IMR-90 (cell line): ENCODE results near the gene VAMP5. TPM values are rescaled to one million over a fixed set of nuclear protein-coding genes. Genes with fewer than 3 reads are reported as not detected.

Experiments used
- ATAC-seq: fragments of 200-7000 bp; cut with Tn5 transposase; 2 replicates; pipeline ENCODE4 v1.9.1; 2020; ENCODE audit warnings: low read depth, mild to moderate bottlenecking, moderate library complexity
- BruUV-seq: library from RNA; stranded (reverse); fragments of 400-500 nt; replicated peaks from 2 replicates; lab custom pipeline; 2021; lab: Mats Ljungman, UMichigan
- CTCF ChIA-PET: fragments of 300-600 bp; formaldehyde crosslinking; extraction: SDS; loops from one replicate; lab custom pipeline; 2021; ENCODE audit warnings: antibody characterized with exemption; lab: Yijun Ruan, JAX
- POLR2A ChIA-PET: fragments of 300-600 bp; sonication (Branson Sonifier 250); formaldehyde crosslinking; loops from one replicate; lab custom pipeline; 2022; ENCODE audit warnings: antibody characterized with exemption; ENCODE audit not compliant: unreplicated experiment; lab: Charles Lee
- DNase-seq: peaks from one replicate; pipeline ENCODE4 v3.0.0; 2013
- H2AFZ ChIP-seq: replicated peaks from 2 replicates; pipeline ENCODE3; 2013; ENCODE audit warnings: low read length, mild to moderate bottlenecking; ENCODE audit not compliant: poor library complexity
- H2AK5ac ChIP-seq: 2 replicates; pipeline ENCODE4 v1.6.1; 2013; ENCODE audit warnings: low read depth, low read length, inconsistent platforms
- H2AK9ac ChIP-seq: replicated peaks from 2 replicates; pipeline ENCODE3; 2013; ENCODE audit warnings: mild to moderate bottlenecking, low read depth, low read length, moderate library complexity; ENCODE audit not compliant: poor library complexity
- H2BK120ac ChIP-seq: 2 replicates; pipeline ENCODE4 v1.6.1; 2013; ENCODE audit warnings: low read depth, low read length, inconsistent platforms
- H2BK15ac ChIP-seq: 3 replicates; pipeline ENCODE4 v1.6.1; 2013; ENCODE audit warnings: low read depth, low read length, inconsistent platforms
- H2BK20ac ChIP-seq: 2 replicates; pipeline ENCODE4 v1.6.1; 2013; ENCODE audit warnings: low read depth, mild to moderate bottlenecking, inconsistent platforms, low read length, moderate library complexity
- H2BK5ac ChIP-seq: 2 replicates; pipeline ENCODE4 v1.6.1; 2013; ENCODE audit warnings: mild to moderate bottlenecking, low read depth, low read length, inconsistent platforms; ENCODE audit not compliant: poor library complexity, severe bottlenecking
- H3K14ac ChIP-seq: replicated peaks from 2 replicates; pipeline ENCODE4 v1.6.1; 2013; ENCODE audit warnings: low read depth, low read length, inconsistent platforms
- H3K18ac ChIP-seq: 2 replicates; pipeline ENCODE4 v1.6.1; 2013; ENCODE audit warnings: low read depth, low read length, control low read depth
- H3K23ac ChIP-seq: 2 replicates; pipeline ENCODE4 v1.6.1; 2013; ENCODE audit warnings: low read depth, low read length, inconsistent platforms
- H3K27ac ChIP-seq: 2 replicates; pipeline ENCODE4 v1.5.1; 2013; ENCODE audit warnings: mild to moderate bottlenecking, control low read depth, low read length; ENCODE audit not compliant: insufficient read depth
- H3K27me3 ChIP-seq: 2 replicates; pipeline ENCODE4 v1.6.1; 2013; ENCODE audit warnings: low read length; ENCODE audit not compliant: control insufficient read depth, insufficient read depth
- H3K36me3 ChIP-seq: 2 replicates; pipeline ENCODE4 v1.6.1; 2013; ENCODE audit warnings: low read length, mixed read lengths; ENCODE audit not compliant: control insufficient read depth, insufficient read depth
- H3K4ac ChIP-seq: 2 replicates; pipeline ENCODE4 v1.6.1; 2013; ENCODE audit warnings: low read depth, low read length, inconsistent platforms
- H3K4me1 ChIP-seq: 2 replicates; pipeline ENCODE4 v1.6.1; 2013; ENCODE audit warnings: low read length, mixed read lengths; ENCODE audit not compliant: control insufficient read depth, insufficient read depth
- H3K4me2 ChIP-seq: 2 replicates; pipeline ENCODE4 v1.6.1; 2013; ENCODE audit warnings: low read depth, mild to moderate bottlenecking, control low read depth, low read length, moderate library complexity
- H3K4me3 ChIP-seq: 2 replicates; pipeline ENCODE4 v1.5.1; 2013; ENCODE audit warnings: low read depth, mild to moderate bottlenecking, control low read depth, low read length, moderate library complexity; ENCODE audit not compliant: insufficient read depth
- H3K56ac ChIP-seq: 2 replicates; pipeline ENCODE4 v1.6.1; 2013; ENCODE audit warnings: low read length, inconsistent platforms; ENCODE audit not compliant: insufficient read depth; ENCODE audit errors: extremely low read depth
- H3K79me1 ChIP-seq, 2 experiments: 2 replicates each; pipeline ENCODE4 v1.6.1; 2013; ENCODE audit warnings: low read length in 2 of 2, inconsistent platforms in 1 of 2, low read depth in 1 of 2
- H3K9ac ChIP-seq: 2 replicates; pipeline ENCODE4 v1.6.1; 2013; ENCODE audit warnings: low read depth, low read length, control low read depth
- H3K9me1 ChIP-seq: 2 replicates; pipeline ENCODE4 v1.6.1; 2013; ENCODE audit warnings: low read length, inconsistent platforms; ENCODE audit not compliant: insufficient read depth
- H3K9me3 ChIP-seq: 2 replicates; pipeline ENCODE4 v1.6.1; 2013; ENCODE audit warnings: low read length; ENCODE audit not compliant: control insufficient read depth, insufficient read depth
- H4K20me1 ChIP-seq: 2 replicates; pipeline ENCODE4 v1.6.1; 2013; ENCODE audit warnings: low read length, inconsistent platforms; ENCODE audit not compliant: insufficient read depth
- H4K5ac ChIP-seq: 2 replicates; pipeline ENCODE4 v1.6.1; 2013; ENCODE audit warnings: mild to moderate bottlenecking, low read depth, low read length, control low read depth
- H4K8ac ChIP-seq, 2 experiments: 2 replicates each; pipeline ENCODE4 v1.6.1; 2013; ENCODE audit warnings: low read depth in 2 of 2, low read length in 2 of 2, control low read depth in 1 of 2, inconsistent platforms in 1 of 2
- H4K91ac ChIP-seq: 2 replicates; pipeline ENCODE4 v1.6.1; 2013; ENCODE audit warnings: low read depth, low read length, inconsistent platforms; ENCODE audit not compliant: insufficient read depth
- ELK1 ChIP-seq: fragments of 150-350 bp; IDR thresholded peaks from 2 replicates; pipeline ENCODE4 v1.6.1; 2016; ENCODE audit warnings: low read depth, mild to moderate bottlenecking, low read length, moderate library complexity, borderline replicate concordance
- MAFK ChIP-seq: IDR thresholded peaks from 2 replicates; pipeline ENCODE4 v1.6.1; 2012; ENCODE audit warnings: low read depth, low read length, improper control_type of control experiment
- MAZ ChIP-seq: IDR thresholded peaks from 2 replicates; pipeline ENCODE4 v1.6.1; 2012; ENCODE audit warnings: low read depth, mild to moderate bottlenecking, low read length, improper control_type of control experiment, moderate library complexity, borderline replicate concordance
- MXI1 ChIP-seq: IDR thresholded peaks from 2 replicates; pipeline ENCODE4 v1.6.1; 2012; ENCODE audit warnings: low read depth, mild to moderate bottlenecking, low read length, moderate library complexity, borderline replicate concordance
- NFE2L2 ChIP-seq: fragments of 150-350 bp; IDR thresholded peaks from 2 replicates; pipeline ENCODE4 v1.6.1; 2016; ENCODE audit warnings: low read depth, mild to moderate bottlenecking, low read length
- WGBS, 2 experiments: methylation state at CpG; one replicate each; pipeline versions ENCODE4 v1.1.5 to v1.1.7; 2013; ENCODE audit warnings: missing lambda C conversion rate in 2 of 2; ENCODE audit not compliant: insufficient read length in 1 of 2; ENCODE audit errors: extremely low coverage in 2 of 2; 5-methylcytosine and 5-hydroxymethylcytosine counted together
- dilution Hi-C: fragments of 300-500 bp; cut with HindIII; formaldehyde crosslinking; loops from one replicate; pipeline ENCODE4 v1.14.3; 2018; ENCODE audit warnings: low sequenced_read_pairs; ENCODE audit not compliant: unreplicated experiment
- in situ Hi-C: fragments of 300-500 bp; cut with MboI; formaldehyde crosslinking; loops from 3 replicates; pipeline ENCODE4 v1.14.3; 2019; ENCODE audit warnings: low sequenced_read_pairs, inconsistent platforms, mixed read lengths
- intact Hi-C: fragments of 100-400 bp; cut with micrococcal nuclease; formaldehyde crosslinking; loops from 2 replicates; pipeline ENCODE4 v1.10.0; 2022
- polyA plus RNA-seq, 3 experiments: library from polyadenylated mRNA; depleted of rRNA; stranded (reverse); fragments of >200 nt; gene quantifications; 2 replicates each; pipeline ENCODE4 v1.2.3, GENCODE V29; 2012; ENCODE audit warnings: low replicate concordance in 1 of 3
- total RNA-seq: library from RNA; depleted of rRNA; stranded (reverse); fragments of >200 nt; gene quantifications from 2 replicates; pipeline ENCODE4 v1.2.3, GENCODE V29; 2012

Gene VAMP5
- total and polyA plus RNA-seq, 2 of the 4 experiments (the other 2 are of a cell fraction): 13.8 to 103 TPM

- H2BK5ac ChIP-seq: peak overlapping the region; percentile 89
- H3K4ac ChIP-seq: peak overlapping the region; percentile 86; the same call in 1 of the 2 replicates
- H3K18ac ChIP-seq: peak overlapping the region; percentile 66
- H2BK20ac ChIP-seq: peak overlapping the region; percentile 27
- H3K4me2 ChIP-seq: no peak overlapping the region
- H3K79me1 ChIP-seq: peaks cover 8 to 46% of the 10 kb centered on the region in 2 experiments; a peak in 3 of 4 replicates
- POLR2A ChIA-PET: interaction anchor here (1.0 to 5.1 kb wide), 5 partner anchors 9 to 130 kb away, joined by 4 to 42 read pairs (median 6); partner anchors contain the start of genes MAT2A and SH2D6
- CTCF ChIA-PET: interaction anchor here (1.3 to 6.8 kb wide), 3 partner anchors 11 to 482 kb away, joined by 3 to 46 read pairs (median 3); partner anchors contain the start of gene SH2D6
- H3K14ac ChIP-seq: peak overlapping the region; percentile 34
- peaks cover 20% of the 10 kb centered on the region for H3K4me1 ChIP-seq
- H4K20me1 ChIP-seq: peaks cover 25% of the 10 kb centered on the region
- peak overlapping the region; percentile 21; the same call in 1 of the 2 replicates for H3K23ac ChIP-seq
- in situ Hi-C loops (no loop called here), intact Hi-C loops (no loop called here), dilution Hi-C loops (no loop called here)
- no peak overlapping the region for H3K9ac ChIP-seq
- H4K8ac ChIP-seq: peak overlapping the region; percentile 26 to 63; a peak in 2 of 4 replicates
- no peaks in the 10 kb centered on the region for H3K27me3 ChIP-seq
- peak overlapping the region; percentile 32; the same call in 1 of the 2 replicates for H4K5ac ChIP-seq
- no peak overlapping the region for H3K4me3 ChIP-seq
- no peak for ATAC-seq
- TF ChIP-seq NFE2L2 (no peak), MXI1 (no peak), MAFK (no peak), ELK1 (no peak), MAZ (no peak)
- peak overlapping the region; percentile 75 for H2BK120ac ChIP-seq
- peaks cover 9% of the 10 kb centered on the region; the same call in 1 of the 2 replicates for H3K9me1 ChIP-seq
- no TSS peak for BruUV-seq
- H4K91ac ChIP-seq: peak overlapping the region; percentile 30; the same call in 1 of the 2 replicates
- peak overlapping the region; percentile 85; the same call in 1 of the 2 replicates for H2AK5ac ChIP-seq
- H3K36me3 ChIP-seq: peaks cover 46% of the 10 kb centered on the region
- no peaks in the 10 kb centered on the region for H3K9me3 ChIP-seq
- H2BK15ac ChIP-seq: peak overlapping the region; percentile 78; the same call in 2 of the 3 replicates
- 81% methylated on average over 5 of the region's 10 CpGs; no CpG with 5 or more reads in 1 of the 2 experiments for WGBS, 2 experiments
- H3K27ac ChIP-seq: peak overlapping the region; percentile 85
- DNase-seq: no peak
- no peak overlapping the region for H2AFZ ChIP-seq
- peak overlapping the region; percentile 3 for H2AK9ac ChIP-seq
- H3K56ac ChIP-seq: 0 out of 2 replicates have a peak overlapping the region, but pooled peaks have one; percentile 4
Measured at GRCh38 chr2:85549095-85549494, 35.1 kb upstream of the VAMP5 start.
